GM12878 (cell line): ENCODE results near the gene USH1C. TPM values are rescaled to one million over a fixed set of nuclear protein-coding genes. Genes with fewer than 3 reads are reported as not detected.
A peak's percentile ranks its signal among the peaks of the same experiment; 100 is the strongest.

Experiments used
- ATAC-seq: fragments of 200-7000 bp; cut with Tn5 transposase; 3 replicates; pipeline ENCODE4 v1.9.1; 2020; ENCODE audit warnings: mild to moderate bottlenecking, moderate library complexity
- BruUV-seq: library from RNA; stranded (reverse); fragments of 400-500 nt; replicated peaks from 2 replicates; lab custom pipeline; 2021; lab: Mats Ljungman, UMichigan
- CTCF ChIA-PET: fragments of 300-600 bp; sonication (Branson Sonifier 250); formaldehyde crosslinking; extraction: SDS; loops from one replicate; lab custom pipeline; 2021; ENCODE audit warnings: inconsistent platforms; lab: Yijun Ruan, JAX
- POLR2A ChIA-PET: fragments of 350-600 bp; formaldehyde crosslinking; extraction: SDS; loops from one replicate; lab custom pipeline; 2021; ENCODE audit warnings: inconsistent platforms; lab: Charles Lee
- RAD21 ChIA-PET: fragments of 300-600 bp; sonication (Branson Sonifier 250); formaldehyde crosslinking; loops from one replicate; lab custom pipeline; 2023; ENCODE audit warnings: antibody characterized with exemption; ENCODE audit not compliant: unreplicated experiment; lab: Charles Lee
- SMC1A ChIA-PET: fragments of 300-600 bp; sonication (Branson Sonifier 250); formaldehyde crosslinking; loops from one replicate; lab custom pipeline; 2023; ENCODE audit not compliant: unreplicated experiment, uncharacterized antibody; lab: Charles Lee
- DNase-seq: peaks from one replicate; pipeline ENCODE4 v3.0.0-alpha.2; 2011; ENCODE audit warnings: low read depth, low spot score
- FAIRE-seq: peaks from 3 replicates; lab custom pipeline; 2011; peaks lifted over from hg19 to GRCh38; lab: Jason Lieb, UNC
- H2AFZ ChIP-seq: 2 replicates; pipeline ENCODE4 v1.6.0; 2011; ENCODE audit warnings: low read depth, low read length, control low read depth; ENCODE audit not compliant: control insufficient read depth
- H3K27ac ChIP-seq: 2 replicates; pipeline ENCODE4 v1.5.1; 2011; ENCODE audit warnings: control low read depth; ENCODE audit not compliant: control insufficient read depth, insufficient read depth
- H3K27me3 ChIP-seq, 2 experiments: replicated peaks in 1 of 2; 2 replicates each; pipeline versions ENCODE4 v1.6.0 to v1.6.1; 2011; ENCODE audit warnings: low read length in 1 of 2; ENCODE audit not compliant: control insufficient read depth in 2 of 2, insufficient read depth in 2 of 2
- H3K36me3 ChIP-seq, 2 experiments: 2 replicates each; pipeline ENCODE4 v1.5.1; 2011; ENCODE audit warnings: low read length in 1 of 2; ENCODE audit not compliant: control insufficient read depth in 2 of 2, insufficient read depth in 2 of 2
- H3K4me1 ChIP-seq: 2 replicates; pipeline ENCODE4 v1.6.1; 2011; ENCODE audit warnings: mild to moderate bottlenecking, low read length, moderate library complexity, mixed read lengths; ENCODE audit not compliant: control insufficient read depth, insufficient read depth
- H3K4me2 ChIP-seq: 2 replicates; pipeline ENCODE4 v1.6.0; 2011; ENCODE audit warnings: control low read depth; ENCODE audit not compliant: control insufficient read depth, insufficient read depth
- H3K4me3 ChIP-seq: fragments of 200-600 bp; sonication (generic); 2 replicates; pipeline ENCODE4 v1.5.1; 2016
- H3K79me2 ChIP-seq: 2 replicates; pipeline ENCODE4 v1.6.0; 2011; ENCODE audit warnings: low read length; ENCODE audit not compliant: control insufficient read depth, insufficient read depth
- H3K9ac ChIP-seq: 2 replicates; pipeline ENCODE4 v1.8.0; 2011; ENCODE audit warnings: low read length, control low read depth, mixed read lengths; ENCODE audit not compliant: control insufficient read depth, insufficient read depth
- H3K9me3 ChIP-seq: replicated peaks from 3 replicates; pipeline ENCODE4 v1.5.1; 2011; ENCODE audit warnings: mild to moderate bottlenecking, low read length; ENCODE audit not compliant: control insufficient read depth, insufficient read depth
- H4K20me1 ChIP-seq: 2 replicates; pipeline ENCODE4 v1.6.0; 2011; ENCODE audit not compliant: control insufficient read depth, insufficient read depth
- BCL3 ChIP-seq: IDR thresholded peaks from 2 replicates; pipeline ENCODE4 v1.6.1; 2011; ENCODE audit warnings: borderline replicate concordance, low read depth, mild to moderate bottlenecking, moderate library complexity, low read length; ENCODE audit not compliant: insufficient read depth, poor library complexity, severe bottlenecking
- CEBPB ChIP-seq, 2 experiments: fragments of 150-350 bp in 1 of 2; IDR thresholded peaks; 2 replicates each; pipeline ENCODE4 v1.6.1; 2012 to 2014; ENCODE audit warnings: low read depth in 2 of 2, low read length in 2 of 2, borderline replicate concordance in 1 of 2, inconsistent platforms in 1 of 2
- CHD2 ChIP-seq: IDR thresholded peaks from 2 replicates; pipeline ENCODE4 v1.6.1; 2011; ENCODE audit warnings: low read depth, low read length, improper control_type of control experiment, borderline replicate concordance
- CHD4 ChIP-seq: fragments of 200-600 bp; sonication (generic); IDR thresholded peaks from 2 replicates; pipeline ENCODE4 v1.6.1; 2016; ENCODE audit warnings: mild to moderate bottlenecking
- EZH2 ChIP-seq: IDR thresholded peaks from 2 replicates; pipeline ENCODE4 v1.6.1; 2012; ENCODE audit warnings: low read depth, mild to moderate bottlenecking, control low read depth, inconsistent platforms, low read length, borderline replicate concordance; ENCODE audit not compliant: control insufficient read depth
- MEF2B ChIP-seq: fragments of 450-650 bp; IDR thresholded peaks from 2 replicates; pipeline ENCODE4 v1.6.1; 2018; ENCODE audit warnings: mild to moderate bottlenecking, moderate library complexity; ENCODE audit not compliant: partially characterized antibody, poor library complexity, severe bottlenecking
- RCOR1 ChIP-seq: conservative IDR thresholded peaks from 2 replicates; pipeline ENCODE4 v1.6.1; 2012; ENCODE audit warnings: low read depth, low read length, improper control_type of control experiment
- SP1 ChIP-seq: IDR thresholded peaks from one replicate; pipeline ENCODE4 v1.6.1; 2011; ENCODE audit warnings: low read depth, low read length
- WGBS: methylation state at CpG from one replicate; pipeline ENCODE4 v1.1.6; 2016; ENCODE audit warnings: low lambda C conversion rate; ENCODE audit not compliant: insufficient replicate concordance, insufficient coverage; ENCODE audit errors: missing lambda C conversion rate; 5-methylcytosine and 5-hydroxymethylcytosine counted together
- in situ Hi-C: fragments of 300-500 bp; cut with MboI; formaldehyde crosslinking; loops from 9 replicates; pipeline ENCODE4 v1.14.3; 2018; ENCODE audit warnings: mixed read lengths
- intact Hi-C: fragments of 100-400 bp; cut with micrococcal nuclease; formaldehyde crosslinking; loops from one replicate; pipeline ENCODE4 v1.14.2; 2022; ENCODE audit not compliant: unreplicated experiment
- polyA plus RNA-seq, 11 experiments: library from polyadenylated mRNA; depleted of rRNA in 4 of 11; unstranded in 6 of 11; stranded (reverse) in 5 of 11; fragments of >200 nt; fragmentation: Nextera tagmentation in 4 of 11; fragmentation: Illumina TruSeq in 1 of 11; extraction: Ambion mirVana in 4 of 11; extraction: Trizol in 1 of 11; gene quantifications; 1 replicate in 1 of 11; 2 replicates in 10 of 11; pipeline versions ENCODE4 v1.2.1 to v1.2.3, GENCODE V29; 2011 to 2016; ENCODE audit warnings: inconsistent platforms in 2 of 11, missing spikeins in 2 of 11, low read depth in 1 of 11
- total RNA-seq, 4 experiments: library from RNA; depleted of rRNA in 3 of 4; stranded (reverse); fragments of >200 nt in 3 of 4; fragmentation: Illumina TruSeq in 1 of 4; extraction: Trizol in 1 of 4; gene quantifications; 2 replicates each; pipeline versions ENCODE4 v1.2.1 to v1.2.3, GENCODE V29; 2013 to 2021

USH1C gene
- total and polyA plus RNA-seq, 10 of the 15 experiments (the other 5 are each of a cell fraction or from before 2014, with no cell fraction given): not detected

GRCh38 chr11:17554487-17554886, 10.3 kb upstream of the USH1C start:
- SMC1A ChIA-PET: no interaction called here
- in situ Hi-C loops (no loop called here), intact Hi-C loops (no loop called here)
- Histone ChIP-seq H4K20me1 (no peaks in the 10 kb centered on the region), H3K27ac (no peak overlapping the region), H3K4me1 (no peaks in the 10 kb centered on the region), H3K9ac (no peak overlapping the region), H3K4me2 (no peak overlapping the region), H3K27me3 (peaks cover 0 to under 1% of the 10 kb centered on the region in 2 experiments; a peak in 2 of 4 replicates), H3K4me3 (no peak overlapping the region), H3K9me3 (no peaks in the 10 kb centered on the region), H2AFZ (no peak overlapping the region), H3K79me2 (no peaks in the 10 kb centered on the region), H3K36me3 (no peaks in the 10 kb centered on the region)
- CTCF ChIA-PET: no interaction called here
- BruUV-seq: no TSS peak
- ATAC-seq (peak; percentile 50; the same call in 2 of the 3 replicates), DNase-seq (no peak), FAIRE-seq (no peak)
- WGBS: 44% methylated on average over 4 of the region's 4 CpGs
- RAD21 ChIA-PET: no interaction called here
- TF ChIP-seq MEF2B (no peak), EZH2 (no peak), SP1 (no peak), CHD2 (no peak), RCOR1 (no peak), CHD4 (no peak), CEBPB (IDR thresholded peaks at IDR 0.05; ENCODE audit: borderline replicate concordance in 1 of 2, low read depth in 2 of 2, low read length in 2 of 2) (no peak), BCL3 (no peak)
- POLR2A ChIA-PET: no interaction called here
